ENCODE results near the gene SNX14.

DNA sequence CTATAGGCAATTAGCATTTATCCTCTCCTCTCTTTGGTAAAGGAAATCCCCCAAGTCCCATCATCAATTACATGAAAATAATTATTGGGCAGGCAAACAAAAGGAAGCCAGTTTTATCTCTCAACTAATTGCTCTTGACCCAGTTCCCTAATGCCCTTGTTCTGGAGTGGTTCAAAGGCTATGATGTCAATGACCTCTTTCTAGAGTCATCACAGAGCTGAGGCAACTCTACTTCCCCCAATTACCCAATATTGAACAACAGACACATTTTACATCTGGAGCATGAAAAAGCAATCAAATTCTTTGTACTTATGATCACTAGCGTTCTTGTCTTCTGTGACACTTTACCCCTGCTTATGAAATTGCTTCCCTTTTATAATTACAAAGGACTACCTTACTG is 100.3 kb downstream of the SNX14 start:
- TF ChIP-seq ZNF510 (tag by site-specific recombination; IDR thresholded peaks at IDR 0.05; ENCODE audit: insufficient replicate concordance) (no peak), ZBTB8A (tag by site-specific recombination; IDR thresholded peaks at IDR 0.05) (no peak), ZFP3 (tag by site-specific recombination; IDR thresholded peaks at IDR 0.05; ENCODE audit: low read depth) (no peak)
- TF ChIP-seq, protein P1, sequence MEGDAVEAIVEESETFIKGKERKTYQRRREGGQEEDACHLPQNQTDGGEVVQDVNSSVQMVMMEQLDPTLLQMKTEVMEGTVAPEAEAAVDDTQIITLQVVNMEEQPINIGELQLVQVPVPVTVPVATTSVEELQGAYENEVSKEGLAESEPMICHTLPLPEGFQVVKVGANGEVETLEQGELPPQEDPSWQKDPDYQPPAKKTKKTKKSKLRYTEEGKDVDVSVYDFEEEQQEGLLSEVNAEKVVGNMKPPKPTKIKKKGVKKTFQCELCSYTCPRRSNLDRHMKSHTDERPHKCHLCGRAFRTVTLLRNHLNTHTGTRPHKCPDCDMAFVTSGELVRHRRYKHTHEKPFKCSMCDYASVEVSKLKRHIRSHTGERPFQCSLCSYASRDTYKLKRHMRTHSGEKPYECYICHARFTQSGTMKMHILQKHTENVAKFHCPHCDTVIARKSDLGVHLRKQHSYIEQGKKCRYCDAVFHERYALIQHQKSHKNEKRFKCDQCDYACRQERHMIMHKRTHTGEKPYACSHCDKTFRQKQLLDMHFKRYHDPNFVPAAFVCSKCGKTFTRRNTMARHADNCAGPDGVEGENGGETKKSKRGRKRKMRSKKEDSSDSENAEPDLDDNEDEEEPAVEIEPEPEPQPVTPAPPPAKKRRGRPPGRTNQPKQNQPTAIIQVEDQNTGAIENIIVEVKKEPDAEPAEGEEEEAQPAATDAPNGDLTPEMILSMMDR (tag by site-specific recombination; IDR thresholded peaks at IDR 0.05) = no peak
